ENCODE measurements around the gene EGF.
"Not testable (repeated sequence)": the region's sequence is repeated elsewhere in the genome, so short reads cannot be mapped to it uniquely, and the experiment has no call there.

Gene EGF

DNA sequence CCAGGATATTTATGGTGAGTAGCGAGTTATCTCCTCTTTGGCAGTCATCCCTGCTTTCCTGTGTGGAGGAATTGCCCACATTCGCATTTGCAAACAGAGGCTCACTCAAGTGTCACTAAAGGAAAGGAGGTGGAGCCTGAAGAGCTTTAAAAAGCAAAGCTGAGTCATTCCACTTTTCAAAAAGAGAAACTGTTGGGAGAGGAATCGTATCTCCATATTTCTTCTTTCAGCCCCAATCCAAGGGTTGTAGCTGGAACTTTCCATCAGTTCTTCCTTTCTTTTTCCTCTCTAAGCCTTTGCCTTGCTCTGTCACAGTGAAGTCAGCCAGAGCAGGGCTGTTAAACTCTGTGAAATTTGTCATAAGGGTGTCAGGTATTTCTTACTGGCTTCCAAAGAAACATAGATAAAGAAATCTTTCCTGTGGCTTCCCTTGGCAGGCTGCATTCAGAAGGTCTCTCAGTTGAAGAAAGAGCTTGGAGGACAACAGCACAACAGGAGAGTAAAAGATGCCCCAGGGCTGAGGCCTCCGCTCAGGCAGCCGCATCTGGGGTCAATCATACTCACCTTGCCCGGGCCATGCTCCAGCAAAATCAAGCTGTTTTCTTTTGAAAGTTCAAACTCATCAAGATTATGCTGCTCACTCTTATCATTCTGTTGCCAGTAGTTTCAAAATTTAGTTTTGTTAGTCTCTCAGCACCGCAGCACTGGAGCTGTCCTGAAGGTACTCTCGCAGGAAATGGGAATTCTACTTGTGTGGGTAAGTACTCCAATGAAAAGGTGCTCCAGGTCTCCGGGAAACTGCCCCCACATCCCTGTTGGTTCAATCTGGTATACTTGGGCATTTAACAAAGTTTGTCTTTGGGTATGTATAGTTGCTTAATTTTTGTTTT lies at the start of gene EGF:
TSS of gene EGF (plus strand) at position 178 of the 890 bp plus-strand sequence. CDS start at position 631, 453 bp downstream.
- peak; percentile 48 for DNase-seq (ENCODE audit: low read depth)

DNA sequence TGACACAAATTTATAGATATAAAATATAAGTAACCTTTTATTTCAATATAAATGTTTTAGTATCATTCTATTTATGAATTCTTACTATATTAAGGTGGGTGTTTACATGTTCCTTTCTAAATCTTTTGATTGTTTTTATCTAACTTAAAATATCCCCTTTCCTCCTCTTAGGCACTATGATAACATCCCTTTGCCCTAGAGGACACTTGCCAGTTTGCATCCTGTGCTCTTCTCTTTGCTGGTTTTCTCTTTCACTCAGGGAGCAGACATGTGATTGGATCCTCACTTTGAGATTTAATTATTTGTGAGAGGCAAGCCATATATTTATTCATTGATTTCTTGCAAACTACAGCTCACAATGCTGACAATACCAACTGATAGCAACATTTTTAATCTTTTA lies 48.5 kb upstream of the EGF start:
- no peak for DNase-seq (ENCODE audit: low read depth)

DNA sequence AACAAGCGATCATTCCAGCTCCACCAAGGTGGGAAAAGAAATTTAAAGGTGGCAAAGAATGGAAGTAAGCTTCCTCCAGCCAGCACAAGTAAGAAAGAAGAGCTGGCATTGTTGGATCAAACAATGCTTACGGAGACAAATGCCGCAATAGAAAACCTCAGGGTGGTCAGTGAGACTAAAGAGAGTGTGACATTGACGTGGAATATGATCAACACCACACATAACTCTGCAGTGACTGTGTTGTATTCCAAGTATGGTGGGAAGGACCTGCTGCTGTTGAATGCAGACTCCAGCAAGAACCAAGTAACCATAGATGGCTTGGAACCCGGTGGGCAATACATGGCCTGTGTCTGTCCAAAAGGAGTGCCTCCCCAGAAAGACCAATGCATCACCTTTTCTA lies 42.6 kb upstream of the EGF start:
- no peak for DNase-seq (ENCODE audit: low read depth)

DNA sequence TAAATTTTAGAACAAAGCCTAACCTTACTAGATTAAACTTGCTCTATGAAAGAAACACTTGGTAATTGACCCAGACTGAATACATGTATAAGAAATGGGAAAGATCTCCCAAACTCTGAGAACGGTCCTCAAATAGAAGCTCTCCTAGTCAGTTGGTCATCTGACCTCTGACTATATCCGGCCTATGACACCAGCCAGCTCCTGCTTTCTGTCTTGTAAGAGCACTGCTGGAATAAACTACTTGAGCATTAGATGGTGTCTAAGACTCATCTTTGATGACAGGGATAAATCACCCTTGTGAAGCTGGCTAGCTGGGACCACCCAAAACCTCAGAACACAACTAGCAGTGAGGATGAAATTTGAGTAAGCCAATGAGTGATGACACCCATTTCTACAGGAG lies 40.6 kb upstream of the EGF start:
- no peak for DNase-seq (ENCODE audit: low read depth)

DNA sequence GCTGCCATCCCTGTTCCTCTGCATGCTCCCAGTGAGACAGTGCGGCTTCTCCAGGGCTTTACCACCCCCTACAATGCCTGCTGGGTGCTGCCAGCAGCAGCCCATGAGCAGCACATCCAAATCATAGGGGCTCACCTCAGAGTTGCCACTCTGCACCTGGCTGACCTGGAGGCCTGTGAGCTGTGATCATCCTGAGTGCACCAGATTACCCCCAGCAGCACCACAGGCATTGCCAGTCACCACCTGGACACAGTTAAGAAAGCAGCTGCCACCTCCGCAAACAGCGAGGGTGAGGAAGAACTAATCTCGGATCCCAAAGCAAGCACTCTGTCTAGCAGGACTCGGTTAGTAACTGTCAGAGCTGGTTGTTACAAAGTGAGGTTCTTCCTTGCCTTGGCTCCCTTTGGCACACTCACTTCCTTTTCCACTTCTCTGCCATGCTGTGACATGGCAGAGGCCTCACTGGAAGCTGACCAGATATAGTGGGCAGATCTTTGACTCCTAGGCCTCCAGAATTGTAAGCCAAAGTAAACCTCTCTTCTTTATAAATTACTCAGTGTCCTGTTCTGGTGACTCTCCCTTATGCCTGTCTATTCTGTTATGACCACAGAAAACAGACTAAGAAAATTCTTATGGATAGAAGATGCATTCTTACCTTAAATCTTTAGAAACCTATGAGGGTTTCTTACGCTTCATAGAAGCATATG lies 39.6 kb upstream of the EGF start:
- no peak for DNase-seq (ENCODE audit: low read depth)

DNA sequence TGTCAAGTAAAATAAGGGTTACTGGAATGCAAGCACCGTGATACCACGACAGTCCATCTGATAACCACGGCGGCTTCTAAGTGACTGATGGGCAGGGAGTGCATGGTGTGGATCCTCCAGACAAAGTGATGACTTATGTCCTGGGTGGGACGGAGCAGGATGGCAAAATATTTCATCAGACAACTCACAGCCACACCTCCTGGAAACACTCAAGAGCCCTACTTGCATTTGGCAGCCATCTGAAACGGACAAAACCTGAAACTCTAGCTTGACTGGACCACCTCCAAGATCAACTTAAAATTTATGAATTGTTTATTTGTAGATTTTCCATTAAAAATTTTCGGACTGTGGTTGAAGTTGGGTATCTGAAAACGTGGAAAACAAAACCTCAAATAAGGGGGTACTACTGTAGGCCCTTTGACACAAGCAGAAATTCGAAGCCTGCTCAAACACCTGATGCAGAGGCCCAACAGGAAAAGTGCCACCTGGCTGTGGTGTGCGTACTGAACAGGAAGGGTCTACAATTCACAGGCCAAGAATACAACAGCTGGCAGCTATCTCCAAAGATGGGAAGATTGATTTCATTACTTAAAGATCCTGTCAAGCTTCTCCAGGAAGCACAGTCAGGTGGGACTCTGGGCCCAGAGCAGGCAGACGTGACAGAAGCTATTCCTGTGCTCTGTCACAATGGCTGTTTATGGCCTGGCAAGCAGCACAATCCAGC lies 38.7 kb upstream of the EGF start:
- DNase-seq (ENCODE audit: low read depth), result no peak

DNA sequence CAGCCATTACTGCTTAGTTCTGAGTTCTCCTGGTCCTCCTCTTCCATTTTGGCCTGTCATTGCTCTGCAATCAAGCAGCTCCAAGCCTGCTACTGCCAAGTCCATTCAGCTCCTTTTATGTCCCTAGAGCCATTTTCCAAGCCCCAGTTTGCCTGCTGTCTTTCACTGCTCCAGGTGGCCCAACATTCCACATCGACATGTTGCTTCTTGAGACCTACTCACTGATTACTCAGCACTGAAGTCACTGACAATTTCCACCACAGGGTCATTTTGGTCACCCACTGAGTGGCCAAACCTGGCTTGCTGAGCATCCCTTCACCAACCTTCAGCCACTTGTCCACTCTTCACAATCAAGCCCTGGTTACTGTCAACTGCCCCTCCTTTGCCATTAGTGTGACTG lies 37.6 kb upstream of the EGF start:
- no peak for DNase-seq (ENCODE audit: low read depth)

DNA sequence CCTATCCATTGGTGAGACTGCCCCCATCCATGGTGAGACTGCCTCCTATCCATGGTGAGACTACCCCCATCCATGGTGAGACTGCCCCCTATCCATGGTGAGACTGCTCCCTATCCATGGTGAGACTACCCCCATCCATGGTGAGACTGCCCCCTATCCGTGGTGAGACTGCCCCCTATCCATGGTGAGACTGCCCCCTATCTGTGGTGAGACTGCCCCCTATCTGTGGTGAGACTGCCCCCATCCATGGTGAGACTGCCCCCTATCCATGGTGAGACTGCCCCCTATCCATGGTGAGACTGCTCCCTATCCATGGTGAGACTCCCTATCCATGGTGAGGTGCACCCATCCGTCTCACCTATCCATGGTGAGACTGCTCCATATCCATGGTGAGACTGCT lies 37.1 kb upstream of the EGF start:
- not testable (repeated sequence) for DNase-seq (ENCODE audit: low read depth)

DNA sequence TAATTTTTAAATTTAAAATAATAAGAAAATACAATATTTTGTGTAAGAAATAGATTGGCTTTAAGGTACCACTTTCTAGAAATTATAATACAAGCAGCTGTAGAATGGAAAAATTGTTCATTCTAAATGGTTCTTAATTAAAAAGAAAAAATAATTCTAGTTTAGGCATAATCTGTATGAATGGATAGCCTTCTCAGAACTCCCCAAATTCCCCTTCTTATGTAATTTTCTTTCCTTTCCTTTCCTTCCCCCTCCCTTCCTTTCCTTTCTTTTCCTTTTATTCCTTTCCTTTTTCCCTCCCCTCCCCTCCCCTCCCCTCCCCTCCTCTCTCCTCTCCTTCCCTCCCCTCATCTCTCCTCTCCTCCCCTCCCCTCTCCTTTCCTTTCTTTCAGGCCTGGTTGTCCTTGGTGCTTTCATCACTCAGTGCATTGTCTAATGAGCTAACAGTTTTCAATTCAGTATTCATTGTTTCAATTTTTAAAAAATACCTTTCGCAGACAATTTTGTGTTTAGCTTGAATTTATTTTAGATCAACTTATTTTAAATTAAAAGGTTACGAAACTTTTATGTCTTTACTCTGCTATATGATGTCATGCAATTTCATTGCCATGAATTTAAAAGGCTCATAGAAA lies 35.9 kb upstream of the EGF start:
- DNase-seq (ENCODE audit: low read depth), result no peak

DNA sequence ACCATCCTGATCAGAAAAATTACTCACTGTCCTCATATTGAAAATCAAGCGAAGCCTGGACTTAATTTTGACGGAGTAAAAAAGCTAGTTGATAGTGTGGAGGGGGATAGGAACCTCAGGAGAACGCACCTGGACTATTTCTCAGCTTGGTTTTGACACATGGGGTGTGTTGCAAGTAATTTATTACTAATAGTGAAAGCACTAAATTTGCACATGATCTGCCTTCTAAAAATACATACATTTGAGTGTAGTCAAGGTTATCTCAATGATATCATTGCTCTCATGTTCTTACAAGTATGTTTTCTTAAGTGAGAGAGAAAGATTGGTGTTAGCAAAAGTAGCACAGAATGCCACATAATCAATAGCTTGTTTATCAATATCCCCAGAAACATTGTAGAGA lies 35.3 kb upstream of the EGF start:
- no peak for DNase-seq (ENCODE audit: low read depth)

DNA sequence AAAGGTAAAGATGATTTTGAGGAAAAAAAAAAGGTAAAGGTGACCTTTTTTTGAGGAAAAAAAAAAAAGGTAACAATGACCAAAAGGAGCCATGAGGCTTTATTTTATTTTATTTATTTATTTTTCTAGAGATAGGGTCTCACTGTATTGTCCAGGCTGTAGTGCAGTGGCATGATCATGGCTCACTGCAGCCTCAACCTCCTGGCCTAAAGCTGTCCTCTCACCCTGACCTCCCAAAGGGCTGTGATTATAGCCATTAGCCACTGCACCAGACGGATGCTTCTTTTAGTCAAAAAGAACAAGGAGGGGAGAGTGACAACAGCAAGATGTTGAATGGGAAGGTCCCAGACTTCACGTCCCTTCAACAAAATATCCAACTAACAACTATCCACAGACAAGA lies 34.3 kb upstream of the EGF start:
- no peak for DNase-seq (ENCODE audit: low read depth)

DNA sequence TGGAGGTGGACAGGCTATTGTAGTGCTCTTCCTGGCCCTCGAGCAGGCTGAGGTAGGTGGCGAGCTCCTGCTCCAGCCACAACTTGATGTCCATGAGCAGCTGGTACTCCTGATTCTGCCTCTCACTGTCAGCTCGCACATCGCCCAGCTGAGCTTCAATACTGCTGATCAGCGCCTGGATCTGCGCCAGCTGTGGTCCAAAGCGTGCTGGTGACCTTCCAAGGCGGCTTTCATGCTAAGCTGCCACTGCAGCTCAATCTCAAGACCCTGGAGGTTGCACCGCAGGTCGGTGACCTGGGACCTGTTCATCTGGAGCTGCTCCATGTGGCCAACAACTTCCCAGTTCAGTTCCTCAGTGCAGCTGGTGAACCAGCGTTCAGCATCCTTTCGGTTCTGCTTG lies 33.6 kb upstream of the EGF start:
- DNase-seq (ENCODE audit: low read depth), result no peak

DNA sequence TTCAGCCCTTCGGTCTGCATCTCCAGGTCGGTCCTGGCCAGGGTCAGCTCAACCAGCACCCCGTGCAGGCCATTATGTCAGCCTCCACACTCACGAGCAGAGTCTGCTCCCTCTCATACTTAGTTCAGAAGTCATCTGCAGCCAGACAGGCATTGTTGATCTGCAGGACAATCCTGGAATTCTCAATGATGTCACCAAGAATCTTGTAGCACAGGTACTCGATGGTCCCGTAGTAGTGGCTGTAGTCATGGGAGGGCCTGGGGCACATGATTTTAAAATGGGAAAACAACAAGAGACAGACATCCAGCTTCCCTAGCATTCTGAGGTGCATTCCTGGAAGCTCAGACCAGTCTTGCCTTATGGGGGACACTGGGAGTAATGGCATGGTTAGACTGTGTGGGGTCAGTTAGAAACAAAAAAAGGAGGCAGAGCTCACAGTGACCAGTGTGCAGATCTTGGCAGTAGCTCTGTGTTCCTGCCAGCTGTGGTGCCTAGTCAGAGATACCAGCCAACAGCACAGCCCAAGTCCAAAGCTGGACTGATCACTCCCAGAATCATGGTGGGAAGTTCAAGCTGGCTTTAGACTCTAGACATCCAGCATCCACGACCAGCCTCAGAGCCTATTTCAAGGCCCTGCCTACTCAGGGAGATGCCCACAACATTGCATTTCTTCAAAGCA lies 32.9 kb upstream of the EGF start:
- DNase-seq (ENCODE audit: low read depth), result no peak

DNA sequence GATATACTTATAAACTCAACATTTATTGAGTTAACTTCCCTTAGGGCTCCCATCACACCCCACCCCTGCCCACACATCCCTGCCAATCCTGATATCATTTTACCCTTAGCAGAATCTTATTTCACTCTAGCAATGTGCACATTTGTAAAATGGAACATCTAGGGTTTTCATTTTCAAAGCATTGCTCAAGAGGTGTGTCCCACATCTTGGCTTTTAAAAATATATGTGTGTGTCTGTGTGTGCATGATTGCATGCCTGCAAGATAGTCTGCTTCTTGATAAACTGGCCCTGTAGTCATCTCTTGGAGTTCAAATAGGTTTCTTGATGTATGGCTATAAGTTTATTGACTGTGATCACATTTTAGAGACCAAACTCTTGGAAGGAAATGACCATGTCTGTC lies 26.4 kb upstream of the EGF start:
- DNase-seq (ENCODE audit: low read depth), result no peak

DNA sequence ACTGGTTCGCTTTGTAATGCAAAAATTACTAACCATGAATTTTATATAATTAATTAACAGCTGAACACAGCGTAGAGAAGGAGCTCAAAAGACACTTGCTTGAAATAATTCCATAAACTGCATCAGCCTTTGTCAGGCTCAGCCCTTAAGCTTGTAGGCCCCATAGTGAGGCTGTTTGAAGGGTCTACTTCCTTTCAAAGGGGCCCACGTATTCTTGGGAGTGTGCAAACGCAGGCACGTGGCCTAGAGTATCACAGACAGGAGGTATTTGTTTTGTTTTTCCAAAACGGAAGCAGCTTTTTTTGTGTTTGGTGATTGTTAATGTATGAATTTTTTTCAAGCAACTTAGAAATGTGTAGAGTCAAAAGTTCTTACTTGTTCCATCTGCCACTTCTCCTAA lies 25.6 kb upstream of the EGF start:
- DNase-seq (ENCODE audit: low read depth), result no peak

DNA sequence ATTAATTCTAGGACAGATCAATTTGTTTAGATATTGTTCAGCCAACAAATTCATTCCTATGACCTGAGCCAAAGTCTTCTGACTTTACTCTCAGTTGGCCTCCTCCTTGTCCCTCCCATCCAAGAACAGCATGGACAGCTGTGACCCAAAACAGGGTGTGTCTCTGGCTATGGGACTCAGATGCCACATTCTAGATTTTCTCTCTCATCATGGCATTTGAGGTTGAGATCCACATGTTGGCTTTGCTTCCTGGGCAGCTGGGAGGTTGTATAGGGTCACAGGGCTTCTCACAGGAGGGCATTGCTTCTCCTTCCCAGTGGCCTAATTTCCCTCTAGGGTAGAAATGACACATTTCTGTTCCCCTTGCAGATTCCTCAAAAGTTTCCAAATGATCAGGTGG lies 22.6 kb upstream of the EGF start:
- no peak for DNase-seq (ENCODE audit: low read depth)

DNA sequence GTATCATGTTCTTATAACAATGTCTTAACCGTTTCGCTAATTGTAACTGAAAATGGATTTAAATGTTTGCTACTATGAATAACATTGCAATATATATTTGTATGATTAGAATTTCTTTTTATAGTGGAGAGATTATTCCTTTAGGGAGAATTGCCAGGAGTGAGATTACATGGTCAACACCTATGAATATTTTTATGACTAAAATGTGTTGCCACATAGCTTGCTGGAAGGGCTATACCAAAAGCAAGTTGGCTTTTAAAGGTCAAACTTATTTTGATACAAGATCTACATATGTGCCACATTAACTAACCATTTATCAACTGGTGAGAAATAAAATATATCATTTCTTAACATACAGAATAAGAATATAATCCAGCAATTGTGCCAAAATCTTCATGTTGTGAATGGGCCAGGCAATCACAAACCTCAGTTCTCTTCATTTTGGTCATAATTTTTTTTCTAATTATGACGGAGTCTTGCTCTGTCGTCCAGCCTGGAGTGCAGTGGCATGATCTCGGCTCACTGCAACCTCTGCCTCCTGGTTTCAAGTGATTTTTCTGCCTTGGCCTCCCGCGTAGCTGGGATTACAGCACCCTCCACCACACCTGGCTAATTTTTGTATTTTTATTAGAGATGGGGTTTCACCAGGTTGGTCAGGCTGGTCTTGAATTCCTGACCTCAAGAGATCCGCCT lies 10.0 kb upstream of the EGF start:
- no peak for DNase-seq (ENCODE audit: low read depth)

DNA sequence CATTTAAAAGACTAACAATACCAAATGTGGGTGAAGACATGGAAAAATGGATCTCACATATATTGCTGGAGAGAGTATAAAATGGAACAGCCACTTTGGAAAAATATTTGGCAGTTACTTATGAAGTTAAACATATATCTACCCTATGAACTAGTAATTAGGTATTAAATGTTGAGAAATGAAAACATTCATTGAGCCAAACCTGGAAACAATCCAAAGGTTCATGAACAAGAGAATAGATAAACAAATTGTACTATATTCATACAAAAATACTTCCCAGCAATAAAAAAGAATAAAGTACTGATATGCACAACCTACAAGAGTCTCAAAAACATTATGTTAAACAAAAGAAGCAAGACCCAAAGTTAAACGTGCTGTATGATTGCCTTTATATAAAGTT lies 4.0 kb upstream of the EGF start:
- DNase-seq (ENCODE audit: low read depth), result peak; percentile 6

DNA sequence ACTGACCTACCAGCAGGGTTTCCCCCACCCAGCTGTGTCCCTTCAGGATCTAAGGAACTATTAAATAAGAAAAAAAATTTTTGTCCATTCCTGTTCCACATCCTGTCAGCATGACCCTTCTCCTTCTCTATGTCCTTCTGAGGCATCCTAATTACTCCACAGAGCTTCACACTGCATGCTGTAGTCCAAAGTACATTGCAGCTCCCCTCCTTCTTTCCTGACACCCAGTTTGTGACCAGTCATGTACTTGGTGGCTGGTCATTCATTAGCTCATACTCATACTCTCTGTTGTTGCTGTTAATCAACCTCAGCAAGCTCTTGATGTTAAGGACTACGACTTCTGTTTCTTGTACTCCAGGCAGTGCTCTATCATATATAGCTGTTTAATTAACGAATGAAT lies 2.4 kb upstream of the EGF start:
- DNase-seq (ENCODE audit: low read depth), result no peak

DNA sequence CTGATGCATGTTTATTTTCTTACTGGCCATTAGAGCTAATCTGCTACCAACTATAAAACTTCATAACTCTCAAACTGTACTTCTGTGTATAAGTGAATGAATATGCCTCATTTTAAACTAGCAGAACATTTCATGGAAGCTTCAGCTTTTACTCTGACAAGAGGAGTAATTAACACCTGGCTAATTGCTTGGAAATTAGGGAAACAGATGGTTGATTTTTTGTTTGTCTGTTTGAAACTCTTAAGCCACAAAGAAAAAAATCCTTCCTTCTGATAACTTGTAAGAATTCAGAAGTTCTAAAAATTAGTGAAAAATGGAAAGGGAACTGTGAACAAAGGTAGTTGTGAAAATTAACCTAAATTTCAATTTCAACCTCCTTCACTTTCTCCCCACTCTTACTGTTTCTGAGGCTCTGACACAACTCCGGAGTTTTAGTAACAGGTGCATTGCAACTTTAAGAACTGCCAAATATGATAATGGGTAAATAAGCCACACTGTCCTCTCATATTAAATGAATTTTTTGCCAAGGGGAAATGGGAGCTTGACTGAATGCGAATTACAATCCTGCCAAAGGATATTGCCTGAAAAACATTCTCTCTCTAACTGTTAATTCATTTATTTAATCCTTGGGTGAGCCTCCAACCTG lies 1.0 kb downstream of the EGF start:
- DNase-seq (ENCODE audit: low read depth), result no peak

DNA sequence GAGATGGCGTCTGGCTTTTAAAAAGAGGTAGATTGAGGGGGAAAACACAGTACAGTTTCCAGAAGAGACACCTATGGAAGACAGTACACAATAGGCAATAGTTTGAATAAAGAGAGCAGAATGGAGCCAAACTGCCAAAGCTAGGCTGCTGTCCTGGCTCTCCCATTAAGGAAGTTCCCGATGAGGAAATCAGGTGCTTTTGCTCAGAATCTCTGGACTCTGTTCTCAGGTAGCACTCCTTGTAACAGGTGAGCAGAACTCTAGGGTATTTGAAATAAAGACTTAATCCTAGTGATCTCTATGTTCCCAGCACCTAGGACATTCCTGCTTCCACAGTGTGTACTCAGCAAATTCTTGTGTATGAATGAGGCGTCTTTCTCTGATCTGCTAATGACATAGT lies 1.6 kb downstream of the EGF start:
- DNase-seq (ENCODE audit: low read depth), result no peak
